ENCODE data around the gene POLR3H.
"Not testable (repeated sequence)": the region's sequence is repeated elsewhere in the genome, so short reads cannot be mapped to it uniquely, and the experiment has no call there.

DNA sequence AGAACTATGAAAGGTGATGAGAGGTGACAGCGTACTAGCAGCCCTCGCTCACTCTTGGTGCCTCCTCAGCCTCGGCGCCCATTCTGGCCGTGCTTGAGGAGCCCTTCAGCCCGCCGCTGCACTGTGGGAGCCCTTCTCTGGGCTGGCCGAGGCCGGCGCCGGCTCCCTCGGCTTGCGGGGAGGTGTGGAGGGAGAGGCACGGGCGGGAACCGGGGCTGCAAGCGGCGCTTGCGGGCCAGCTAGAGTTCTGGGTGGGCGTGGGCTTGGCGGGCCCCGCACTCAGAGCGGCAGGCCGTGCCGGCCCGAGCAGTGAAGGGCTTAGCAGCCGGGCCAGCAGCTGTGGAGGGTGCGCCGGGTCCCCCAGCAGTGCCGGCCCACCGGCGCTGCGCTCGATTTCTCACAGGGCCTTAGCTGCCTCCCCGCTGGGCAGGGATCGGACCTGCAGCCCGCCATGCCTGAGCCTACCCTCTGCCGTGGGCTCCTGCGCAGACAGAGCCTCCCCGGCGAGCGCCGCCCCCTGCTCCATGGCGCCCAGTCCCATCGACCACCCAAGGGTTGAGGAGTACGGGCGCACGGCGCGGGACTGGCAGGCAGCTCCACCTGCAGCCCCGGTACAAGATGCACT is 49.2 kb upstream of the POLR3H start:
- TF ChIP-seq POLR2A (IDR thresholded peaks at IDR 0.05; ENCODE audit: low read length); GATA1 (IDR thresholded peaks at IDR 0.05; ENCODE audit: low read depth, low read length): not testable (repeated sequence)

Data from erythroblast (primary cell).